ENCODE results near the gene EIF4B.
A peak's percentile ranks its signal among the peaks of the same experiment; 100 is the strongest.

The EIF4B gene

DNA sequence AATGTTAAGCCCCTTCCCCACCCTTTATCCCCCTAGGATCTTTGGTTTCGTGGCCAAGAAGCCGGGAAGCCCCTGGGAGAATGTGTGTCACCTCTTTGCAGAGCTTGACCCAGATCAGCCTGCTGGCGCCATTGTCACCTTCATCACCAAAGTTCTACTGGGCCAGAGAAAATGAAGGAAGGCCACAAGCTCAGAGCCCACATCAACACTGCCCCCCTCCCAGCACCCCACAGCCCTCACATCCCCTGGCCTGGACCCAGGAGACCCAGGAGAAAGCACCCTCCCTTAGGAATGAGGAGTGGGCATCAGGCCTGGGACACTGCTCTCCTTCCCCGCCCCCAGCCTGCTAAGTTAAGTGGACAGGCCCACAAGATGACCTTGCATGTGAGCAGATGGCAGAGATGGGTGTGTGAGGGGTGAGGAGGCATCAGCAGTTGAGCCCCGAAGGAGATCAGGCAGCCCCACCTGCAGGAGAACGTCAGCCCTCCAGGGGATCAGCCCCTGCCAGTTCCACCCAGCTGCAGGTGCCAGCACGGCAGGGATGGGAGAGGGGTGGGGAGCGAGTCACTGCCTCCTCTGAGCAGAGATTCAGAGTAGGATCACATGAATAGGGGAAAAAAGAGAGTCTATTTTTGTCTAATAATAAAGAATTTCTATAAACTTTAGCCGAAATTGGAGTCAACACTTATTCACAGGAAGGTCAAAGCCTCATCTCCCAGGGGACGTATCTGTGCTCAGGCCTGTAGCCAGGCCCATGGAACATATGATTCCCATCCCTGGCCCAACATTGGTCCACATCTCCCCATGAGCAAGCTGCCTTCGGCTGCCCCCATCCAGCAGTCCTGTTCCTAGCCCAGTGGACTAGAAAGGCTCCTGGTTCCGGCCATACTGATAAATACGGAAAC lies 57.7 kb downstream of the EIF4B start:
- no peak for DNase-seq (ENCODE audit: low read depth)
- TF ChIP-seq, protein P1, sequence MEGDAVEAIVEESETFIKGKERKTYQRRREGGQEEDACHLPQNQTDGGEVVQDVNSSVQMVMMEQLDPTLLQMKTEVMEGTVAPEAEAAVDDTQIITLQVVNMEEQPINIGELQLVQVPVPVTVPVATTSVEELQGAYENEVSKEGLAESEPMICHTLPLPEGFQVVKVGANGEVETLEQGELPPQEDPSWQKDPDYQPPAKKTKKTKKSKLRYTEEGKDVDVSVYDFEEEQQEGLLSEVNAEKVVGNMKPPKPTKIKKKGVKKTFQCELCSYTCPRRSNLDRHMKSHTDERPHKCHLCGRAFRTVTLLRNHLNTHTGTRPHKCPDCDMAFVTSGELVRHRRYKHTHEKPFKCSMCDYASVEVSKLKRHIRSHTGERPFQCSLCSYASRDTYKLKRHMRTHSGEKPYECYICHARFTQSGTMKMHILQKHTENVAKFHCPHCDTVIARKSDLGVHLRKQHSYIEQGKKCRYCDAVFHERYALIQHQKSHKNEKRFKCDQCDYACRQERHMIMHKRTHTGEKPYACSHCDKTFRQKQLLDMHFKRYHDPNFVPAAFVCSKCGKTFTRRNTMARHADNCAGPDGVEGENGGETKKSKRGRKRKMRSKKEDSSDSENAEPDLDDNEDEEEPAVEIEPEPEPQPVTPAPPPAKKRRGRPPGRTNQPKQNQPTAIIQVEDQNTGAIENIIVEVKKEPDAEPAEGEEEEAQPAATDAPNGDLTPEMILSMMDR (conservative IDR thresholded peaks at IDR 0.05; ENCODE audit: low read depth, low read length) = peak; percentile 13
- H3K4me3 ChIP-seq (ENCODE audit: low read length) = no peak overlapping the region

GRCh38 chr12:53064613-53065436 lies 58.6 kb downstream of the EIF4B start:
- no peak for DNase-seq (ENCODE audit: low read depth)

GRCh38 chr12:53065470-53065869 lies 59.2 kb downstream of the EIF4B start:
- DNase-seq (ENCODE audit: low read depth) = no peak
- TF ChIP-seq, protein P1 (conservative IDR thresholded peaks at IDR 0.05; ENCODE audit: low read depth, low read length) = no peak
- no peak overlapping the region for H3K4me3 ChIP-seq (ENCODE audit: low read length)

More at GRCh38 chr12:53064613-53065436, 58.6 kb downstream of the EIF4B start:
- H3K4me3 ChIP-seq (ENCODE audit: low read length) = no peak overlapping the region
- TF ChIP-seq, protein P1 (conservative IDR thresholded peaks at IDR 0.05; ENCODE audit: low read depth, low read length) = no peak

GRCh38 chr12:53065975-53066931 lies 60.0 kb downstream of the EIF4B start:
- TF ChIP-seq, protein P1 (conservative IDR thresholded peaks at IDR 0.05; ENCODE audit: low read depth, low read length) = peak; percentile 84
- no peak for DNase-seq (ENCODE audit: low read depth)
- no peak overlapping the region for H3K4me3 ChIP-seq (ENCODE audit: low read length)

- TF ChIP-seq, protein P1 (conservative IDR thresholded peaks at IDR 0.05; ENCODE audit: low read depth, low read length) = no peak
- DNase-seq (ENCODE audit: low read depth) = no peak
- H3K4me3 ChIP-seq (ENCODE audit: low read length) = no peak overlapping the region
Observed at GRCh38 chr12:53067074-53067992, 61.1 kb downstream of the EIF4B start.
